ENCODE results near the gene GLT8D2.
"Not testable (repeated sequence)": the region's sequence is repeated elsewhere in the genome, so short reads cannot be mapped to it uniquely, and the experiment has no call there.

The GLT8D2 gene

GRCh38 chr12:104025771-104026170, 24.2 kb downstream of the GLT8D2 start:
- TF ChIP-seq CTCF (IDR thresholded peaks at IDR 0.05; ENCODE audit: low read depth, low read length, missing control alignments) = no peak
- H3K4me3 ChIP-seq (replicated peaks; ENCODE audit: low read depth, low read length) = no peak overlapping the region
- DNase-seq (ENCODE audit: extremely low read depth, low read depth) = no peak

GRCh38 chr12:104024348-104024747, 25.6 kb downstream of the GLT8D2 start:
- no peak overlapping the region for H3K4me3 ChIP-seq (replicated peaks; ENCODE audit: low read depth, low read length)
- TF ChIP-seq CTCF (IDR thresholded peaks at IDR 0.05; ENCODE audit: low read depth, low read length, missing control alignments) = no peak
- DNase-seq (ENCODE audit: extremely low read depth, low read depth) = no peak

GRCh38 chr12:104023710-104024109, 26.3 kb downstream of the GLT8D2 start:
- DNase-seq (ENCODE audit: extremely low read depth, low read depth) = no peak
- no peak for TF ChIP-seq CTCF (IDR thresholded peaks at IDR 0.05; ENCODE audit: low read depth, low read length, missing control alignments)

GRCh38 chr12:104022786-104023185, 27.2 kb downstream of the GLT8D2 start:
- no peak for TF ChIP-seq CTCF (IDR thresholded peaks at IDR 0.05; ENCODE audit: low read depth, low read length, missing control alignments)
- no peak overlapping the region for H3K4me3 ChIP-seq (replicated peaks; ENCODE audit: low read depth, low read length)
- DNase-seq (ENCODE audit: extremely low read depth, low read depth) = no peak

More at GRCh38 chr12:104023710-104024109, 26.3 kb downstream of the GLT8D2 start:
- H3K4me3 ChIP-seq (replicated peaks; ENCODE audit: low read depth, low read length) = no peak overlapping the region

GRCh38 chr12:104021862-104022261, 28.1 kb downstream of the GLT8D2 start:
- H3K4me3 ChIP-seq (replicated peaks; ENCODE audit: low read depth, low read length) = not testable (repeated sequence)

GRCh38 chr12:104012331-104012730, 37.7 kb downstream of the GLT8D2 start:
- DNase-seq (ENCODE audit: extremely low read depth, low read depth) = no peak
- H3K4me3 ChIP-seq (replicated peaks; ENCODE audit: low read depth, low read length) = no peak overlapping the region
- TF ChIP-seq CTCF (IDR thresholded peaks at IDR 0.05; ENCODE audit: low read depth, low read length, missing control alignments) = no peak

More at GRCh38 chr12:104021862-104022261, 28.1 kb downstream of the GLT8D2 start:
- not testable (repeated sequence) for DNase-seq (ENCODE audit: extremely low read depth, low read depth)

GRCh38 chr12:104011253-104011652, 38.7 kb downstream of the GLT8D2 start:
- DNase-seq (ENCODE audit: extremely low read depth, low read depth) = peak; percentile 70
- no peak for TF ChIP-seq CTCF (IDR thresholded peaks at IDR 0.05; ENCODE audit: low read depth, low read length, missing control alignments)
- no peak overlapping the region for H3K4me3 ChIP-seq (replicated peaks; ENCODE audit: low read depth, low read length)
